GM20431 (cell line): ENCODE data around the gene SLITRK2.

Experiments
- in situ Hi-C: fragments of 300-500 bp; cut with MseI, MboI; formaldehyde crosslinking; loops from one replicate; pipeline ENCODE4 v1.15.0; 2020; ENCODE audit warnings: low sequenced_read_pairs; ENCODE audit not compliant: unreplicated experiment

SLITRK2 gene, protein sequence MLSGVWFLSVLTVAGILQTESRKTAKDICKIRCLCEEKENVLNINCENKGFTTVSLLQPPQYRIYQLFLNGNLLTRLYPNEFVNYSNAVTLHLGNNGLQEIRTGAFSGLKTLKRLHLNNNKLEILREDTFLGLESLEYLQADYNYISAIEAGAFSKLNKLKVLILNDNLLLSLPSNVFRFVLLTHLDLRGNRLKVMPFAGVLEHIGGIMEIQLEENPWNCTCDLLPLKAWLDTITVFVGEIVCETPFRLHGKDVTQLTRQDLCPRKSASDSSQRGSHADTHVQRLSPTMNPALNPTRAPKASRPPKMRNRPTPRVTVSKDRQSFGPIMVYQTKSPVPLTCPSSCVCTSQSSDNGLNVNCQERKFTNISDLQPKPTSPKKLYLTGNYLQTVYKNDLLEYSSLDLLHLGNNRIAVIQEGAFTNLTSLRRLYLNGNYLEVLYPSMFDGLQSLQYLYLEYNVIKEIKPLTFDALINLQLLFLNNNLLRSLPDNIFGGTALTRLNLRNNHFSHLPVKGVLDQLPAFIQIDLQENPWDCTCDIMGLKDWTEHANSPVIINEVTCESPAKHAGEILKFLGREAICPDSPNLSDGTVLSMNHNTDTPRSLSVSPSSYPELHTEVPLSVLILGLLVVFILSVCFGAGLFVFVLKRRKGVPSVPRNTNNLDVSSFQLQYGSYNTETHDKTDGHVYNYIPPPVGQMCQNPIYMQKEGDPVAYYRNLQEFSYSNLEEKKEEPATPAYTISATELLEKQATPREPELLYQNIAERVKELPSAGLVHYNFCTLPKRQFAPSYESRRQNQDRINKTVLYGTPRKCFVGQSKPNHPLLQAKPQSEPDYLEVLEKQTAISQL

DNA sequence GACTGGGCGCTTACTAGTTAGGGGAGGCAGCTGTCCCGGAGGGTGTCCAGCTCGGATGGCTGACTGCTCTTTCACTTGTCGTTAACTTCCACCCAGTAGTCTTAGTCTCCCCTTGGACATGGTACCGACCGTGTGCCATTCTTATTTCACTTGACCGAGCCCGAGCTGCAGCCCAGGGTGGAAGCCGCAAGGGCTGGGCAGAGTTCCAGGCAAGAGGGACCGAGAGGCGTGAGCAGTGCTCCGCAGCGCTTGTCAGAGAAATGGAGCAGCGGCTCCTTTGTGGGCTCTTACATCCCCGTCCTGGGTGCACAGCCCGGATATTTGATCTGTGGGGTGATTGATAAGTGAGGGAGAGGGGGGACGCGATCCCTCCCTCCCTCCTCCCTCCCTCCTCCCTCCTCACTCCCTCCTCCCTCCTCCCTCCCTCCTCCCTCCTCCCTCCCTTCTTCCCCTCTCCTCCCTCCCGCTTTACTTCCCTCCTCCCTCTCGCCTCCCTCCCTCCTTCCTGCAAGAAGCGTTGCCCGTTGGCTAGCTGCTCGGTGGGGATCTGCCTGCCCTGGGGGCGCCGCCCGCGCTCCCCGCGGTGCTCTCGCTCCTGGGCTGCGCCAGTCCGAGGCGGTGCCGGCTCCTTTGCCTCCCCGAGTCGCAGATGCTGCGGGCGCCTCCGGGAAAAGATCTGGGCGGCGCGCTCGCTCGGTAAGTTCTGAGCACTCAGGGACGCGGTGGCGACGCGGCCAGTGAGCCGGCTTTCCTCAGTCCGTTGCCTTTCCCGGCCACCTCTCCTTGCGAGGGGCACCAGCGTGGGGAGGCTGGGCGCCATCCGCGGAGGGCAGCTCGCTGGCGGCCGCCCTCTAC is at the start of gene SLITRK2:
SLITRK2 (plus strand) TSS at position 499 of the 855 bp plus-strand sequence. CDS start 4,597 bp downstream, outside the sequence.
- in situ Hi-C loops = no loop called here

DNA sequence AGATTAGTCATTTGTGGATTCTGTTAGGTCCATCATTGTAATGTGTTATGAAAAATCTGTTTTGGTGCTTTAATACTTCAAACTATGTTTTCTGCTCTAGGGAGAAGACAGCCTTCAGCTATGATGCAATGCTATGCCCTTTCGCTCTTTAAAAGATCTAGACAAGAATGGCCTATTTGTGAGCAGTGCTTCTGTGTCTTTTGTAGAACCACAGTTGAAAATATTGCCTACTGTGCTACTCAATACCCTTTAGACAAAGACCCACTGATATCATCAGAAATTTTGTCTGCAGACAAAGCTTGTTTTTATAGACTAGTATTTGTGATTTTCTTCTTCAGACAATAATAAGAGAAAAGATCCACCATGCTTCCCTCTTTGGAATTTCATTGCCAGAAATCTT is 44.6 kb upstream of the SLITRK2 start:
- in situ Hi-C loops = no loop called here

DNA sequence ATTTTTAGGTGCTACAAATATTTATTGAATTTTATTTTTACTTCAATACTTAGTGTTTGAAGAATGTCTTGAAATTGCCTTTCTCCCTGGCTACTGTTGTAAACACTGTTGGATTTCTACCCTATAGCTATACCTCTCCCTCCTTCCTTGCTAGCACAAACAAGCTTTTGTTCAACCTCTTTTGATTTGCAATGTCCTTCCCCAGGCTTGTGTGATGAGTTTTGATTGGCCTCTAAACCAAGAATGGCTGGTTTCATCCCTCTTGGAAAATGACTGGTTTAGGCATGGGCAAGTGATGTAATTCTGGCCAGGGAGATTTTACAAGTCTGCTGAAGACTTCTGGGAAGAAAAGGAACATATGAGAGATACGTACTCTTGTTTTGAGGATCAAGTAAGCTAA is 25.3 kb upstream of the SLITRK2 start:
- in situ Hi-C loops = no loop called here

DNA sequence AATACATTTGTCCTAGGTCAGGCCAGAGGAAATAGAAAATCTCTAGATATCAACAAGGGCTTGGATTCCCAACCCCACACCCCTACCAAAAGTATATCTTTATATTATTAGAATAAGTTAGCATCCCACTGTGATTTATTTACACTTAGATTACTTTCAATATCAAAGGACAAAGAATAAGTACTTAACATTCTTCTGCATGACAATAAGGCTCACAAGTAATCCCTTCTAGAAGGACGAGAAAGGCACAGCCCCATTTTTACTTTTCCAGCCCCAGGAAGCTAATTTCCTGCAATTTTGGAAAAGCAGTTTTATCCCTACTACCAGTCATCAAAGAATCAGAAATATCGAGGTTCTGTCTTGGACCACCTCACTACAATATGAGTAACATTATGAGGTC is 14.1 kb upstream of the SLITRK2 start:
- in situ Hi-C loops = no loop called here

DNA sequence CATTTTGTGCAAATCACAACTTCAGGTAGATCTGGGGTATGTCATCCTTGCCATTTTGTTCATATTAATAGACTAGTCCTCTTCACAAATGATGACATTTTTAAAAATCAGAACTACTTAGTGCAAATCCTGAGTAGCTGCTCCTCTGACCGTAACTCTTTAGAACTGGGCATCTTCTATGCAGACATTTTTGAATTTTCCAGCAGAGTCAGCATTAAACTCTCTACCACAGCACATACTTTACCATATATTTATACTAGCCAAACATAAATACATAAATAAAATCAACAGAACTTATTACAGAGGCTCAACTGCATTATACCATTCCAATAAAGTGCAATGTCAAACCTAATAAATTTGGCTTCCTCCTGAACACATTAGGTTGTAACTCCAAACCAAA is 4.5 kb upstream of the SLITRK2 start:
- in situ Hi-C loops = no loop called here

DNA sequence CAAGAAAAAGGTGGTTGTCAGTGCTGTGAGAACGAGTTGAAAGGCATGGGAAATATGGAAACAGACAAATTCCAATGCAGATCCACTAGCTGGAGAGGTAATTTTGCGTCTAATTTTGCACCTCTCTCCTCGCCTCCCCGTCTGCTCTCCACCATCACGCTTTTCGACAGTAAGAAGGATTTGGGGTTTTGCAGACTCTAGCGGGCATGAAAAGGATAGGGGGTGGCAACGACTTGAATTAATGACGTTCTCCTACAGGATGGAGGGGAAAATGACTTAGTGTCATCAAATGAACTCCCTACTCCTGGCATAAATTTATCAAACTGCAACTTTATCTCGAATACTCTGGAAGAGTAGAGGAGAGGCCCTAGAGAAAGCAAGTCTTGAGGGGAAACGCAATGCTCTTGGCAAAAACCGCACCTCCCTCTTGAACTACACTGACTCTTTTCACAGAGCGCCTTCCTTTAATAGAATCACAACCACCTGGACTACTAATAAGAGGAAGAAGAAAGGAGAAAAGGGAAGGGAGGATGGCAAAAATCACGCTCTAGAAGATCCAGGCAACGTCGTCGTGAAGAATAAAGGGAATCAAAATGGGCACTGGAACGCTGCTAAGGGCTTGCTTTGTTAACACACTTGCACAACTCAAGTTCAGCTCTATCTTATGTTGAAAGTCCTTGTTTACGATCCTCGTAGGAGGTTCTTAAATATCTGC is 871 bp upstream of the SLITRK2 start:
- in situ Hi-C loops = no loop called here

DNA sequence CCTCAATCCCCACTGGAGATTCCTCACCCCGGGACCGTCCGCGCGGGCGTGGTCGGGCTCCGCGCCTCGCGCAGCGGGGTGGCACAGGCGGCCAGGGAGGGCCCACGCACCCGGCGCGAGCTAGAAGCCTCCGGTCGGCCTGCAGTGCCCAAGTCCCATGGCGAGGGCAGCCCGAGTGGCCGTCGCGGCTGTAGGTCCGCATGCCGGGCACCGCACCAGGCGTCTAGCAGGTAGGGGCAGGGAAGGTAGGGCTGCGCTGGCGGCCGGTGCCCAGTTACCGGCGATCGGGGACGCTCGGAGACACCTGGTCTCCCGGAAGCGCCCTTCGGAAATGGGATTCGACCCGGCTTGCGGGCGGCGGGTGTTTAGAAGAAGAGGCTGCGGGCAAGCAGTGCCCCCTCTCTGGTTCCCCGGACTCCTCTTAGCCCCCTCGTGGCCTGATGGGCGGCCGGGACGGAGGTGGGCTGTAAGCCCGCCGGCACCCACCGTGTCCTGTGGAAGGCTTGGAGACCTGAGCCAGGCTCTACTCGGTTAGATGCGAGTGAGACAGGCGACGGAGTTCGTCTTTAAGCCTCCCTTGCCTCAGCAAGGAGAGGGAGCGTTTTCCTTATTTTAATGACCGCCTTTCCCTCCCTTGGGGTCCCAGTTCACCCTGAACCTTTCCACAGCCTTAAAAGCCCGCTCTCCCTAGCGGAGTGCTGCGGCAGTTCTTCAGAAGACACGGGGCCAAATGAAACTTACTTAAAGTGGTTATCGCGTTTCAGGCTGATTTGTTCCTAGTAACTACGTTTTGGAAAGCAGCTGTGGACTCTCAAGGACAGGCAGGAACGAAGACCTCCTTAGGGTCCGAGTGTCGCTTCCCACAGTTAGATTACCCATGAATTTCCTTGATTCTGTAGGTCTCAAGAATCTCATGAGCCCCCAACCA is 821 bp downstream of the SLITRK2 start:
- in situ Hi-C loops = no loop called here

DNA sequence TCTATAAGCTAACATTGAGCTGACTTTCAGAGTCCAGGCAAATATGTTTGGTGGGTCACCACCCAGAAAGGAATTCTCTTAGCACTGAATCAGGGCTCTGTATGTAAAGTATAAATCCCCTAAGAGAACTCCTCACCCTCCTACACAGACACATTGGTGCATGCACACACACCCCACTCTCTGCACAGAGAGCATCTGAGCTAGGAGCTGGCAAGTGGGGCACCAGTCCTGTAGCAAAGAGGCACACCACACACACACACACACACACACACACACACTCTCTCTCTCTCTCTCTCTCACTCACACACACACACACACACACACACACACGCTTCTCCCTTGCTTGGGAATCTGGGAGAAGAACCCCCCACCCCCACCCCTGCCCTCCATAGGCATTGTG is 3.2 kb downstream of the SLITRK2 start:
- in situ Hi-C loops = no loop called here

DNA sequence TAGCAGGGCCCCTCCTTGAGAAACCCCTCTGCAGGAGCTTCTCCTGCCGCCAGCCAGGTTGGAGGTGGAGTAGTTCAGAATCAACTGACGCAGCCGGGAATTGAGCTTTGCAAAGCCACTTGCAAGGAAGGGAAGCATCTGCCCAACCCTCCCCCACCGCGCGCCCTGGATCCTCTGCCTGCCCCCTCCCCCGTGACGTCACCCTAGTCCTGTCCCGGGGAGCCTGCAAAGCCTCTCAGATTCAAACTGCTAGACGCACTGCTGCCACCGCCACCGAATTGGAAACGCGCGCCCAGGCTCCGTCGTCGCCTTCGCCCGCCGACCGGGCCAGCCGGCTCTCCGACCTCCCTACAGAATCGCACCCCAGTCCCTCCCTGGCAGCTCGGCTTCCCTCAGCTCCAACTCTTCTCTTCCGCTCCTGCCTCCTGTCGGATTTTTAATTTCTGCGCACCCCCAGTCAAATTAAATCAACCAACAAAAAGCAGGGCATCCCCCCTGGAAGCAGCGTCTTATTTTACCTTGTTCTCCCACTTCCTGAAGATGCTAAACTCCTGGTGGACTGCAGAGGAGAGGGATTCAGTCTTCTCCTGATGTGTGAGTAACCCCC is 3.8 kb downstream of the SLITRK2 start:
- in situ Hi-C loops = no loop called here

DNA sequence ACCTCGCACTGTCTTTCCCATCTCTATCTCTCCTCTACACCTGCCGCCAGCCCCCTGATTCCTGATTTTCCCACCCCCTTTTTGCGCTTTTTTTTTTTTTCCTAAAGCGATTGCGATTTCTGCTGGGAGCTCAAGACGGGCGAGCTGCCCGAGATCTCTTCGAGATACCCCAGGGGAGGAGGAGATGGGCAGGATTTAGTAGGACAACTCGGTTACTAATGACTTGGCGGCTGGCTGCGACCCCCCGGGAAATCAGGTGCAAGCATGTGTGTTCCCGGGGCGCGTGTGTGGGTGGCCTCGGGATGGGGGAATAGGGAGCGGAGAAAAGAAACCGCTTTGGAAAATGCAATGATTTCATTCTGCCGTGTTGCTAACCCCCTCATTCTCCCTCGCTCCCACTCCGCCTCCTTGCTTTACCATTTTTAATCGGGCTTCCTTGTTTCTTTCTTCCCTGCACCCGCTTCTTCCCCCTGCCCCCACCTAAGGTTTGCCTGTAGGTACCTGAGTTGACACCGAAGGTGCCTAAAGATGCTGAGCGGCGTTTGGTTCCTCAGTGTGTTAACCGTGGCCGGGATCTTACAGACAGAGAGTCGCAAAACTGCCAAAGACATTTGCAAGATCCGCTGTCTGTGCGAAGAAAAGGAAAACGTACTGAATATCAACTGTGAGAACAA is 4.4 kb downstream of the SLITRK2 start:
- in situ Hi-C loops = no loop called here

DNA sequence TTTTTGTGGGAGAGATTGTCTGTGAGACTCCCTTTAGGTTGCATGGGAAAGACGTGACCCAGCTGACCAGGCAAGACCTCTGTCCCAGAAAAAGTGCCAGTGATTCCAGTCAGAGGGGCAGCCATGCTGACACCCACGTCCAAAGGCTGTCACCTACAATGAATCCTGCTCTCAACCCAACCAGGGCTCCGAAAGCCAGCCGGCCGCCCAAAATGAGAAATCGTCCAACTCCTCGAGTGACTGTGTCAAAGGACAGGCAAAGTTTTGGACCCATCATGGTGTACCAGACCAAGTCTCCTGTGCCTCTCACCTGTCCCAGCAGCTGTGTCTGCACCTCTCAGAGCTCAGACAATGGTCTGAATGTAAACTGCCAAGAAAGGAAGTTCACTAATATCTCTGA is 5.5 kb downstream of the SLITRK2 start:
- in situ Hi-C loops = no loop called here

DNA sequence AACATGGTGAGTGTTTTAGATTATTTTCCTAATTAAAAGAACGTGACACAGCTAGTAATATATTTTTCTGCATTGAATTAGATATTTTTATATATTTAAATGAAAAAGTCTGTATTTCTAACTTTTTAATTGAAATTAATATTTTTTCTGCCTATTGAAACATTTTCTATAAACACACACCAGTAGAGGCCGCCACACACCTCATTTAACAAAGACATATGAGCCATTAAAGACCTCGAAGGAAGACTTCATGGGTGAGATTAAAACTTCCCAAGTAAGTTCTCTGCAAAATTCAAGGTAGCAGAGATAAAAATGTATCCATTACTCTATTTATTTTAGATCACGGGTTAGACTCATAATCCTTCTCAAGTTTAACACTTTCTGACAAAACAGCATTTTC is 8.3 kb downstream of the SLITRK2 start:
- in situ Hi-C loops = no loop called here

DNA sequence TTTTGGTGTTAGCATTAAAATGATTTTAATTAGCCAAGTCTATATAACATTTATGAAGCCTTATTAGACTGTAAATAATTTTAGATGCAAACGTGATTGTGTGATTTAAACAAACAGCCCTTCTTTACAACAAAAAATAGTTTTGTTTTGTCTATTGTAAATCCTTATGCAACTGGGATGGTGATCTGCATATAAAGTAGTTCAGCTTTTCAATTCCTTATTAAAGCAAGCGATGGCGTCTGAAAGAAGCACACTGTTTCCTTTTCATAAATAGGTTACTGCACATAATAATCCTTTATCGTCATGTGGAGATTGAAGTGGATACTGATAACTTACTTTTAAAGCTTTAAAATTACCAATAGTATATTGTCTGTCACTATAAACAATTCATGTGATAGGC is 8.8 kb downstream of the SLITRK2 start:
- in situ Hi-C loops = no loop called here

DNA sequence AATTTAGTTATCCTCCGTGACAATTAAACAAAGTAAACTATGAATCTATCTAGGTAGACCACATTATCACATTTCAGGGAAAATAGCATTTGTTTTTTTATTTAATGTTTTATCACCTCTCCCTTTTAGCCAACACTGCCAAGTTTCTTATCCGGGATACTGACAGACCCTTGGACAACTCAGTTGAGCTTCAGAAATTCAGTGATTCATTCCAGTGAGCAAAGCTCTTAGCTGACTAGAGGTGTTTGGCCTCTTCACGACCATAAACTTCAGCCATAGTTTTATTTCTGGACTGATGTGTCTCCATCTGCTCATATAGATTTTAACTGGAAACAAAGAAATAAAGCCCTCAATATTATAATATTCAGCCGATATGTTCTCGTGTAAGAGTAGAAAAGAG is 15.2 kb downstream of the SLITRK2 start:
- in situ Hi-C loops = no loop called here

DNA sequence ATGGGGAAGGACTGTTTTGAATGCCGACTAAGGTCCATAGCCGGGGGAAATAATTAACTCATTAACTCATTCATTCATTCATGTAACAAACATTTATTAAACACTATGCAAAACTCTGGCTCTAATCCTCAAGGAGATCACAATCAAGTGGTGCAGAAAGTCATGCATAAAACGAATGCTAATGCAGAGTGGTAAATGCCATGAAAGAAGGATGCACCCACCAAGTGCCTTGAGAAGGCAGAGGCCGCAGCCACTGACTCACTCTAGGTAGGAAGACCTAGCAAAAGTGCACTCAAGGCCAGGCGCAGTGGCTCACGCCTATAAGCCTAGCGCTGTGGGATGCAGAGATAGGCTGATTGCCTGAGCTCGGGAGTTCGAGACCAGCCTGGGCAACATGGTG is 22.9 kb downstream of the SLITRK2 start:
- in situ Hi-C loops = no loop called here

DNA sequence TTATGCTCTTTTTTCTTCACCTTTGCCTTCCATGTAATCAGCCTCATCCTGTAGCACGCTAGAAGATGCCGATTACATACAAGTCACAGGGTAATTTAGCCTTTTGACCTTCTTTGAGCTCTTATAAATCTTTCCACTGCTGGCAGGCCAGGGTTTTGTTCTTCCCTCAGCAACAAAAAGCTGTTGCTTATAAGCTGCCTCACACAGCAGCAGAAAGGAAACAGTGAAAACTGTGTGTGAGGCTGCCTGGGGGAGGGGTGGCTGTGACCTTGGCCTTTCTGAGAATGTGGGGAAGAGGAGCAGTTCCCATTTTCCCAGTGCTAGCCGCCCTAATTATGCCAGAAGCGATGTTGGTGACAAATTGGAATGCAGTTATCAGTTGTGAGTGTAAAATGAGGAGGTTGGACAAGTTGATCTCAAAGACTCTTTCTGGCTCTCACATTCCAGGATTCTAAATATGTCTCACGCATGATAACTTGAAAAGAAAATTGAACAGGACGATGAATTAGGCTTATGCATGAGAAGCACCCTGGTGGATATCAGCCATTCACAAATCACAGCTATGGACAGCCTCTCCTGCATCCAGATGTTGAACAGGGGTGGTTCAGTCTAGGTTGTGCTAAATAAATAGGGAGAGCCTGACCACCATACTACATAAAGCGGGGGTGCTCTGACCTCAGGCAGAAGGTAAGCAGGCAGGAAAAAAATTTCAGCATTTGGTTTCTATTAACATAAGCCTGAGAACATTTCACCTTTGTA is 25.7 kb downstream of the SLITRK2 start:
- in situ Hi-C loops = no loop called here

DNA sequence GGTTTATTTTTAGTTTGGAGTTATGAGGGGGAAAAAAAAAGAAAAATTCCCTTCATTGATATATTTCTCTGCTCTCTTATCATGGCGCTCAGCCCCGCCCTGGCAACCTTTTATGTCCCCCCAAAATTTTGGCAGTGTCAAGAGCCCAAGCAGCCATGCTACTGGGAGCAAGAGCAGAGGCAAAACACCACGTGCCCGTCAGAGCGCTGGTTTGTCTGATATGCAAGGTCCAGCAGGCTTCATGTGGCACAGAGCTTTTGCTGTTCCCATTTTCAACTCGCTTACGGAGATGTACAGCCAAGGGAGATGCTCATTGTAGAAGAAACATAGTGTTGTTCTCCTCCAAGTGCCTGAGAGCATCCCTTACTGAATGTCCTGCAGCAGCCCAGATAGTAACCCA is 27.3 kb downstream of the SLITRK2 start:
- in situ Hi-C loops = no loop called here
